HepG2 (cell line): ENCODE data around the gene MYOZ3. TPM values are rescaled to one million over a fixed set of nuclear protein-coding genes. Genes with fewer than 3 reads are reported as not detected.

Source experiments
- ATAC-seq: fragments of 200-7000 bp; cut with Tn5 transposase; 3 replicates; pipeline ENCODE4 v1.9.1; 2020; ENCODE audit warnings: mild to moderate bottlenecking, moderate library complexity
- BruUV-seq: library from RNA; stranded (reverse); fragments of 400-500 nt; replicated peaks from 2 replicates; lab custom pipeline; 2021; lab: Mats Ljungman, UMichigan
- CTCF ChIA-PET: fragments of 300-600 bp; formaldehyde crosslinking; extraction: SDS; loops from one replicate; lab custom pipeline; 2021; ENCODE audit warnings: low total read pairs, inconsistent platforms, low intra/inter-chr PET ratio; lab: Yijun Ruan, JAX
- POLR2A ChIA-PET: fragments of 350-600 bp; sonication (Branson Sonifier 250); formaldehyde crosslinking; loops from one replicate; lab custom pipeline; 2020; ENCODE audit warnings: antibody characterized with exemption, inconsistent platforms; lab: Yijun Ruan, JAX
- DNase-seq: peaks from one replicate; pipeline ENCODE4 v3.0.0-alpha.2; 2015; ENCODE audit warnings: low spot score
- FAIRE-seq: peaks from 3 replicates; lab custom pipeline; 2011; peaks lifted over from hg19 to GRCh38; lab: Jason Lieb, UNC
- H2AFZ ChIP-seq: one replicate; pipeline ENCODE4 v1.6.1; 2011; ENCODE audit warnings: low read length, inconsistent platforms
- H3K27ac ChIP-seq: fragments of 300-600 bp; 3 replicates; pipeline ENCODE4 v1.8.0; 2011; ENCODE audit warnings: mixed run types, mild to moderate bottlenecking, mixed read lengths, low read length, inconsistent platforms; ENCODE audit not compliant: insufficient read depth; ENCODE audit errors: extremely low read length
- H3K27me3 ChIP-seq, 2 experiments: fragments of 200-600 bp in 1 of 2; 2 replicates in 1 of 2; 3 replicates in 1 of 2; pipeline versions ENCODE4 v1.6.0 to v1.8.0; 2011; ENCODE audit warnings: low read length in 2 of 2, mild to moderate bottlenecking in 2 of 2, moderate library complexity in 2 of 2, inconsistent platforms in 1 of 2; ENCODE audit not compliant: insufficient read depth in 2 of 2, control insufficient read depth in 1 of 2
- H3K36me3 ChIP-seq, 2 experiments: fragments of 200-600 bp in 1 of 2; replicated peaks in 1 of 2; 2 replicates in 1 of 2; 3 replicates in 1 of 2; pipeline versions ENCODE4 v1.5.1 to v1.8.0; 2011; ENCODE audit warnings: low read length in 2 of 2, inconsistent platforms in 1 of 2; ENCODE audit not compliant: insufficient read depth in 2 of 2, control insufficient read depth in 1 of 2
- H3K4me1 ChIP-seq: 2 replicates; pipeline ENCODE4 v1.5.1; 2012; ENCODE audit warnings: low read length, inconsistent platforms; ENCODE audit not compliant: insufficient read depth
- H3K4me2 ChIP-seq: 2 replicates; pipeline ENCODE4 v1.6.0; 2011; ENCODE audit warnings: low read depth, low read length, inconsistent platforms
- H3K4me3 ChIP-seq, 3 experiments: fragments of 200-600 bp in 1 of 3; sonication (generic), shearing (Covaris generic) in 1 of 3; replicated peaks in 1 of 3; 2 replicates each; pipeline ENCODE4 v1.5.1; 2011 to 2016; ENCODE audit warnings: low read length in 3 of 3, inconsistent platforms in 2 of 3, low read depth in 2 of 3, mild to moderate bottlenecking in 2 of 3, control low read depth in 1 of 3, mixed read lengths in 1 of 3; ENCODE audit not compliant: insufficient read depth in 1 of 3
- H3K79me2 ChIP-seq: one replicate; pipeline ENCODE4 v1.6.1; 2011; ENCODE audit warnings: low read length, inconsistent platforms; ENCODE audit not compliant: insufficient read depth
- H3K9ac ChIP-seq: 2 replicates; pipeline ENCODE4 v1.6.0; 2011; ENCODE audit warnings: mild to moderate bottlenecking, low read depth, low read length, inconsistent platforms; ENCODE audit not compliant: insufficient read depth
- H3K9me3 ChIP-seq: 2 replicates; pipeline ENCODE4 v1.5.1; 2012; ENCODE audit warnings: mild to moderate bottlenecking, low read length
- H4K20me1 ChIP-seq: 2 replicates; pipeline ENCODE4 v1.6.0; 2011; ENCODE audit warnings: inconsistent platforms, mild to moderate bottlenecking, low read length, moderate library complexity; ENCODE audit not compliant: insufficient read depth
- ETV6 ChIP-seq: sonication (generic); formaldehyde crosslinking; conservative IDR thresholded peaks from 2 replicates; pipeline ENCODE4 v1.4.0; 2020; ENCODE audit warnings: missing genetic modification reagents
- GMEB1 ChIP-seq: sonication (generic); formaldehyde crosslinking; IDR thresholded peaks from 2 replicates; pipeline ENCODE4 v1.5.1; 2020; ENCODE audit warnings: missing genetic modification reagents, mild to moderate bottlenecking, borderline replicate concordance
- GTF3A ChIP-seq: sonication (generic); formaldehyde crosslinking; conservative IDR thresholded peaks from 2 replicates; pipeline ENCODE4 v1.4.0; 2020; ENCODE audit warnings: mild to moderate bottlenecking, missing genetic modification reagents
- MXD1 ChIP-seq: sonication (generic); formaldehyde crosslinking; IDR thresholded peaks from 2 replicates; pipeline ENCODE4 v1.4.0; 2020; ENCODE audit warnings: mild to moderate bottlenecking, missing genetic modification reagents
- PBX2 ChIP-seq: IDR thresholded peaks from 2 replicates; pipeline ENCODE4 v1.6.1; 2016; ENCODE audit warnings: control low read depth
- RARA ChIP-seq: IDR thresholded peaks from 2 replicates; pipeline ENCODE4 v1.6.1; 2016; ENCODE audit warnings: missing genetic modification reagents, missing compliant biosample characterization
- STAT5B ChIP-seq: sonication (generic); formaldehyde crosslinking; IDR thresholded peaks from 2 replicates; pipeline ENCODE4 v1.4.0; 2020; ENCODE audit warnings: missing genetic modification reagents
- TCF7 ChIP-seq: sonication (generic); IDR thresholded peaks from 2 replicates; pipeline ENCODE4 v1.6.1; 2016; ENCODE audit warnings: antibody characterized with exemption, low read depth
- ZBTB25 ChIP-seq: IDR thresholded peaks from 2 replicates; pipeline ENCODE4 v1.6.1; 2018; ENCODE audit warnings: missing genetic modification reagents
- ZBTB3 ChIP-seq: sonication (generic); formaldehyde crosslinking; IDR thresholded peaks from 2 replicates; pipeline ENCODE4 v1.4.0; 2020; ENCODE audit warnings: low read depth, mild to moderate bottlenecking, moderate library complexity, missing genetic modification reagents, borderline replicate concordance
- ZNF260 ChIP-seq: sonication (generic); formaldehyde crosslinking; IDR thresholded peaks from 2 replicates; pipeline ENCODE4 v1.4.0; 2020; ENCODE audit warnings: missing genetic modification reagents, low read depth, mild to moderate bottlenecking, borderline replicate concordance
- ZNF430 ChIP-seq: sonication (generic); formaldehyde crosslinking; IDR thresholded peaks from 2 replicates; pipeline ENCODE4 v1.9.0; 2021; ENCODE audit warnings: mild to moderate bottlenecking, missing genetic modification reagents
- ZNF83 ChIP-seq: sonication (generic); formaldehyde crosslinking; IDR thresholded peaks from 2 replicates; pipeline ENCODE4 v1.4.0; 2020; ENCODE audit warnings: missing genetic modification reagents, mild to moderate bottlenecking, borderline replicate concordance
- WGBS: methylation state at CpG from one replicate; pipeline ENCODE4 v1.1.6; 2017; ENCODE audit warnings: low lambda C conversion rate; 5-methylcytosine and 5-hydroxymethylcytosine counted together
- in situ Hi-C: cut with HindIII; loops from 2 replicates; pipeline ENCODE4 v1.10.0; 2017; ENCODE audit warnings: low pct_unique_long_range_greater_than_20kb; ENCODE audit not compliant: extremely low pct_ligation_motif_present
- intact Hi-C: fragments of 100-400 bp; cut with micrococcal nuclease; formaldehyde crosslinking; loops from one replicate; pipeline ENCODE4 v1.10.0; 2022; ENCODE audit not compliant: unreplicated experiment
- polyA plus RNA-seq, 8 experiments: library from polyadenylated mRNA; depleted of rRNA in 3 of 8; stranded (reverse) in 7 of 8; unstranded in 1 of 8; fragments of >200 nt; fragmentation: Illumina TruSeq in 4 of 8; extraction: Trizol in 4 of 8; gene quantifications; 2 replicates each; pipeline versions ENCODE4 v1.2.1 to v1.2.3, GENCODE V29; 2011 to 2016; ENCODE audit warnings: low read depth in 4 of 8, missing spikeins in 1 of 8, mixed read lengths in 1 of 8; ENCODE audit not compliant: insufficient read depth in 1 of 8
- total RNA-seq, 5 experiments: library from RNA; depleted of rRNA; stranded (reverse); fragments of >200 nt; fragmentation: Illumina TruSeq; extraction: Trizol; gene quantifications; 2 replicates each; pipeline ENCODE4 v1.2.3, GENCODE V29; 2016; ENCODE audit warnings: low read depth in 1 of 5

The MYOZ3 gene
- total and polyA plus RNA-seq, 2 of the 13 experiments (the other 11 are each of a cell fraction or from before 2014, with no cell fraction given): 0.05 TPM; not detected in 1

- H3K27ac ChIP-seq: no peak overlapping the region
- no peak overlapping the region for H3K4me2 ChIP-seq
- no peak overlapping the region for H3K4me3 ChIP-seq
- TF ChIP-seq ZNF430 (no peak), ETV6 (CRISPR knock-in tag) (no peak), PBX2 (CRISPR knock-in tag) (no peak), RARA (CRISPR knock-in tag) (no peak)
- peaks cover 24% of the 10 kb centered on the region for H3K4me1 ChIP-seq
- in situ Hi-C loops (no loop called here), intact Hi-C loops (no loop called here)
- no TSS peak for BruUV-seq
- no peak overlapping the region for H3K9ac ChIP-seq
- peaks cover 4 to 41% of the 10 kb centered on the region in 2 experiments for H3K27me3 ChIP-seq
- WGBS: 61% methylated on average over 5 of the region's 5 CpGs
- ChIA-PET CTCF (no interaction called here), POLR2A (no interaction called here)
- H3K36me3 ChIP-seq: no peaks in the 10 kb centered on the region
- no peaks in the 10 kb centered on the region for H3K79me2 ChIP-seq
- no peak overlapping the region for H2AFZ ChIP-seq
- ATAC-seq (no peak), DNase-seq (no peak), FAIRE-seq (no peak)
- no peaks in the 10 kb centered on the region for H4K20me1 ChIP-seq
- no peaks in the 10 kb centered on the region for H3K9me3 ChIP-seq
Observed at GRCh38 chr5:150621301-150621700, 39.8 kb upstream of the MYOZ3 start.

GRCh38 chr5:150622157-150622556 lies 38.9 kb upstream of the MYOZ3 start:
- WGBS: 0% methylated on average over 1 of the region's 2 CpGs
- no peak overlapping the region for H3K4me3 ChIP-seq
- in situ Hi-C loops (no loop called here), intact Hi-C loops (no loop called here)
- POLR2A ChIA-PET: no interaction called here
- DNase-seq: no peak
- H3K4me1 ChIP-seq: peaks cover 16% of the 10 kb centered on the region
- FAIRE-seq: no peak
- BruUV-seq: no TSS peak
- CTCF ChIA-PET: no interaction called here
- no peaks in the 10 kb centered on the region for H3K36me3 ChIP-seq
- no peaks in the 10 kb centered on the region for H4K20me1 ChIP-seq
- H3K27me3 ChIP-seq: peaks cover 4 to 49% of the 10 kb centered on the region in 2 experiments
- H3K4me2 ChIP-seq: no peak overlapping the region
- no peaks in the 10 kb centered on the region for H3K9me3 ChIP-seq
- H3K79me2 ChIP-seq: no peaks in the 10 kb centered on the region
- H3K27ac ChIP-seq: no peak overlapping the region
- no peak overlapping the region for H3K9ac ChIP-seq
- ATAC-seq: no peak
- H2AFZ ChIP-seq: no peak overlapping the region
- TF ChIP-seq ZNF83 (CRISPR knock-in tag): no peak
- TF ChIP-seq STAT5B (CRISPR knock-in tag): no peak
- no peak for TF ChIP-seq ZBTB25 (CRISPR knock-in tag)
- no peak for TF ChIP-seq GMEB1 (CRISPR knock-in tag)
- TF ChIP-seq TCF7: no peak
- no peak for TF ChIP-seq GTF3A
- TF ChIP-seq ZNF260 (CRISPR knock-in tag): no peak
- no peak for TF ChIP-seq ZBTB3 (CRISPR knock-in tag)
- no peak for TF ChIP-seq MXD1 (CRISPR knock-in tag)
